Memory B cell (primary cell): ENCODE measurements around the gene FOLR2.

ENCODE experiments used
- ATAC-seq: fragments of 150-1000 bp; cut with Tn5 transposase; 2 replicates; pipeline ENCODE4 v1.10.0; 2021; ENCODE audit warnings: low read depth, mild to moderate bottlenecking, moderate library complexity
- DNase-seq, 2 donors: peaks; one replicate each; pipeline ENCODE4 v3.0.0; 2022; ENCODE audit warnings: low spot score in 2 of 2
- H3K27ac Mint-ChIP-seq: one replicate; pipeline ENCODE4 v1.8.0; 2022; ENCODE audit warnings: mild to moderate bottlenecking, moderate library complexity, mixed read lengths
- H3K27me3 Mint-ChIP-seq: one replicate; pipeline ENCODE4 v1.8.0; 2022; ENCODE audit warnings: mixed read lengths
- H3K36me3 Mint-ChIP-seq: one replicate; pipeline ENCODE4 v1.8.0; 2022; ENCODE audit warnings: mild to moderate bottlenecking, mixed read lengths
- H3K4me1 Mint-ChIP-seq: one replicate; pipeline ENCODE4 v1.8.0; 2022; ENCODE audit warnings: mixed read lengths
- H3K4me3 Mint-ChIP-seq: one replicate; pipeline ENCODE4 v1.8.0; 2022; ENCODE audit warnings: mild to moderate bottlenecking, moderate library complexity, mixed read lengths
- H3K9me3 Mint-ChIP-seq: one replicate; pipeline ENCODE4 v1.8.0; 2022; ENCODE audit warnings: mixed read lengths

FOLR2 gene

GRCh38 chr11:72222106-72222891 lies 5.7 kb downstream of the FOLR2 start:
- Mint-ChIP-seq H3K4me1 (peaks cover 45% of the 10 kb centered on the region), H3K27ac (peak overlapping the region; percentile 91), H3K27me3 (no peaks in the 10 kb centered on the region), H3K9me3 (no peaks in the 10 kb centered on the region), H3K4me3 (peak overlapping the region; percentile 93), H3K36me3 (no peaks in the 10 kb centered on the region)
- peak in 1 of 2 donors; percentile 6 for DNase-seq
- ATAC-seq: no peak

DNA sequence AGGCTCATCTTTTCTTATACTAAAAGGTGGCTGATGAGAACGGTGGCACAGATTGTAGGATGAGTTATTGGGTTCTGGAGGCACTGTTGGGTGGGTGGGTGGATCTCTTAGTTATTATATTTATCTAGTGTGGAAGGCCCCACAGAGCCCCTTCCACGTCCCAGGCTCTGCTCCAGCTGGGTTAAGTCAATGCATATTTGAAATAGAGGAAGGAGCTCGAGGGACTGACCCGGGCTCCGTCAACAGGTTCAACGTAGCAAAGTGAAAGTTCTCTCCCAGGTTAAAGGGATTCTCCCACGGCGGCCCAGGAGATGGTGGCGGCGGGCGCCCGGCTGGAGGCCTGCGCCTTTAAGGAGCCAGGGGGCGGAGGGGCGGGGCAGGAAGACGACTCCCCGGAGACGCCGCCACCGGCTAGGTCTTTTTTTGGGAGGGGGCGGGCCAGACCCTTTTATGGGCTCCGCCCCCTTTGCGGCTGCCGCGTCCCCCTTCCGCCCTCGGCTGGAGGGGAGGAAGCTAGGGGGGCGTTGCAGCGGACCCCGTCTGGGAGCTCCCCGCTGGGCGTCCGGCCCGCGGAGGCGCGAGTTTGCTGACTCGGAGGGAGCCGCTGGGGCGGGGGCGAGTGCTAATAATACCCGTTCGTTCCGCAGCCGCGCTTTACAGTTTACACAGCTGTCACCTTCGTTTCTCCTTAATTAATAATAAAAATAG lies 6.5 kb downstream of the FOLR2 start:
- peaks cover 38% of the 10 kb centered on the region for H3K4me1 Mint-ChIP-seq
- no peaks in the 10 kb centered on the region for H3K9me3 Mint-ChIP-seq
- no peaks in the 10 kb centered on the region for H3K27me3 Mint-ChIP-seq
- peak overlapping the region; percentile 91 for H3K27ac Mint-ChIP-seq
- DNase-seq (peak; percentile 81 to 89), ATAC-seq (peak; percentile 67)
- peak overlapping the region; percentile 93 for H3K4me3 Mint-ChIP-seq
- no peaks in the 10 kb centered on the region for H3K36me3 Mint-ChIP-seq

GRCh38 chr11:72223615-72224563 lies 7.3 kb downstream of the FOLR2 start:
- Mint-ChIP-seq H3K36me3 (peaks cover 3% of the 10 kb centered on the region), H3K27ac (peak overlapping the region; percentile 89), H3K27me3 (no peaks in the 10 kb centered on the region), H3K4me3 (peak overlapping the region; percentile 93), H3K9me3 (no peaks in the 10 kb centered on the region), H3K4me1 (peaks cover 30% of the 10 kb centered on the region)
- ATAC-seq: peak; percentile 49
- DNase-seq: peak in 1 of 2 donors; percentile 52

DNA sequence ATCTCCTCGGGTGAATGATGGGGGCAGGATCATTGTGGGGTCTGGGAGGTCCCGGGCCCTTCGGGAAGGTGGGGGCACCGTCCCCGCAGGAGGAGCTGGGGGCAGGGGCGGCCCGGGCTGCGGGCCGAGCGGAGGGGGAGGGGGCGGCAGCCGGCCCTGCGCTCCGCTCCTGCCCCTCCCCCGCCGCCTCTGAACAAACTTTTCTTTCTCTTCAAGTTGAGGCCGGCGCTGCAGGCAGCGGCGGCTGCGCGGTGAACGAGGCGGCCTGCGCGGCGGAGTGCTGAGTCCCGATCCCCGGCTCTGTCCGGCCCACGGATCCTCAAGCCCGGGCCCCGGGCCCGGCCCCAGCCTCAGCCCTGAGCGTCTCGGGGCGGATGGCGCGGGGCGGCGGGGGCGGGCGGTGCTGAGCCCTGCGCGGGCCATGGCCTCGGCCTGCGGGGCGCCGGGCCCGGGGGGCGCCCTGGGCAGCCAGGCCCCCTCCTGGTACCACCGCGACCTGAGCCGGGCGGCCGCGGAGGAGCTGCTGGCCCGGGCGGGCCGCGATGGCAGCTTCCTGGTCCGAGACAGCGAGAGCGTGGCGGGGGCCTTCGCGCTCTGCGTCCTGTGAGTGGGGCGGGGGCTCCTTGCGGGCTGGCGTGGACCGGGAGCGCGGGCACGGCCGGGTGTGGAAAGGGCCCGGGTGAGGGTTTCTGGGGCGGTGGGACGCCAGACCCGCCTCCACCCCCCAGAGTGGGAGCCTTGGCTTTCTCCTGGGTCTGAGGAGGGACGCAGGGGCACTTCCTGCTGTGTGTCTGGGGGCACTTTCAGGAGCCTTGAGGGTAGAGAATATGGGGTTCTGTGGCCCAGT lies 8.2 kb downstream of the FOLR2 start, which contains the start of gene INPPL1:
Gene INPPL1 (plus strand): TSS at position 204 of the 847 bp plus-strand sequence. CDS start 218 bp downstream, at position 422.
- H3K4me3 Mint-ChIP-seq: peak within 1 kb of the TSS; percentile 93
- ATAC-seq: peak; percentile 3
- no peaks in the 10 kb centered on the region for H3K9me3 Mint-ChIP-seq
- peaks cover 33% of the 10 kb centered on the region for H3K4me1 Mint-ChIP-seq
- DNase-seq: peak in 1 of 2 donors; percentile 44
- peaks cover 9% of the 10 kb centered on the region for H3K36me3 Mint-ChIP-seq
- no peaks in the 10 kb centered on the region for H3K27me3 Mint-ChIP-seq
- peak within 1 kb of the TSS; percentile 89 for H3K27ac Mint-ChIP-seq

GRCh38 chr11:72225411-72225951 lies 8.9 kb downstream of the FOLR2 start:
- Mint-ChIP-seq H3K4me3 (peak overlapping the region; percentile 84), H3K9me3 (no peaks in the 10 kb centered on the region), H3K4me1 (peaks cover 29% of the 10 kb centered on the region), H3K27me3 (no peaks in the 10 kb centered on the region), H3K27ac (peak overlapping the region; percentile 76), H3K36me3 (peaks cover 10% of the 10 kb centered on the region)
- ATAC-seq (peak; percentile 8), DNase-seq (peak in 1 of 2 donors; percentile 26)

- Mint-ChIP-seq H3K9me3 (no peaks in the 10 kb centered on the region), H3K4me3 (no peak overlapping the region), H3K4me1 (peaks cover 21% of the 10 kb centered on the region), H3K27me3 (no peaks in the 10 kb centered on the region), H3K36me3 (peaks cover 13% of the 10 kb centered on the region), H3K27ac (no peak overlapping the region)
- ATAC-seq: no peak
- no peak for DNase-seq
Observed at GRCh38 chr11:72226701-72227100, 10.1 kb downstream of the FOLR2 start.

DNA sequence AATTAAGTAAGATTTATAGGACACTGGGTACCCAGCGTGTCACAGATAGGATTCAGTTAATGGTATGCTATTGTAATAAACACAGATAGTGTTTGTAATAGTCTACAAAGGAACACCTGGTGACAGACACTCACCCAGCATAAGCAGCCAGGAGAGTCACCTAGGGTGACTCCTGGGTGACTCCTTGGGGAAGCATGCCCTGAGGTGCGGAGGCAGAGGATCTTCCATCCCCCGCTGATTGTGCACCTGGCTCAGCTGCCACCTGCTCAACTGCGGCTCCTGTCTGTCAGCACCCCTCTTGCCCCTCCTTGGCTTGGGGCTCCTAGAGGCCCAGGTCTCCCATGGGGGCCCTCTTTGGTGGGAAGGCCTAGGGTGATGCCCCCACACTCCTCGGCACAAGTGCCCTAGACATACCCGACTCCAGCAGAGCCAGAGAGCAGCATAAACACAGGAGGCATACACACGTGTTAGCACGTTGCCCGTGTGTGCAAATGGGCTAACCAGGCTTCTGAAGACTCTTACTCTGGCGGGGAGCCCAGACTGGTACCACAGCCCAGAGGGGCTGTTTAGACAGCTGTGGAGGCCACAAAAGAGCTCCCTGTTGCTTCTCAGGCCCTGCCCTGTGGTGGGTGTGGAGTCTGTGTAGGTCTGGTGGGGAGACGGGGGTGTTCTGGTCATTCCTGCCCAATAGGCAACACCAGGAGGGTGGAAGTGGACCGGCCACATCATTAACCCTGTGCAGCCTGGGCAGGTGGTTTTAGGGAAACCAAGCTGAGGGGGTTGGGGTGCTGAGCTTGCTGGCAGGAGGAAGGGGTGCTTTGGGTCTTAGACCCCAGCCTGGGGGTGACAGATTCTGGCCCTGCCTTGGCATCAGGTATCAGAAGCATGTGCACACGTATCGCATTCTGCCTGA lies 11.0 kb downstream of the FOLR2 start:
- Mint-ChIP-seq H3K36me3 (peaks cover 16% of the 10 kb centered on the region), H3K4me1 (peaks cover 15% of the 10 kb centered on the region), H3K27ac (no peak overlapping the region), H3K27me3 (no peaks in the 10 kb centered on the region), H3K4me3 (no peak overlapping the region), H3K9me3 (no peaks in the 10 kb centered on the region)
- DNase-seq (no peak), ATAC-seq (no peak)

DNA sequence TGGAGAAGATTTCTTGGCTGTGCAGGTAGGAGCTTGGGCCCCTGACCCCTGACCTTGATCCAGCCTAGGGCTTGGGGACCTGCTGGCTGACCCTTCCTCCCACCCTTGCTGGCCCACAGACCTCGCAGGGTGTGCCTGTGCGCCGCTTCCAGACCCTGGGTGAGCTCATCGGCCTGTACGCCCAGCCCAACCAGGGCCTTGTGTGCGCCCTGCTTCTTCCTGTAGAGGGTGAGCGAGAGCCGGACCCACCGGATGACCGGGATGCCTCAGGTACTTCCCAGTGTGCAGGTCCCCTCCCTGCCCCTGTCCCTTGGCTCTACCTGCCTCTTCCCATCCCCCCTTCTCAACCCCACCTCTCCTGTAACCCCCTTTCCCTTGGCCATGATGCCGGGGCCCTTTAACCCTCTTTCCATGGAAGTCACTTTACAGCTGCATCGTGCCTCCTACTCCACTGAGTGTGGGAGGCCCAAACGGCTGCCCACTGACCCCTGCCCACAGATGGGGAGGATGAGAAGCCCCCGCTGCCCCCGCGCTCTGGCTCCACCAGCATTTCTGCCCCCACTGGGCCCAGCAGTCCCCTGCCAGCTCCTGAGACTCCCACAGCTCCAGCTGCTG lies 11.7 kb downstream of the FOLR2 start:
- Mint-ChIP-seq H3K27me3 (no peaks in the 10 kb centered on the region), H3K27ac (no peak overlapping the region), H3K4me1 (peaks cover 14% of the 10 kb centered on the region), H3K9me3 (no peaks in the 10 kb centered on the region), H3K36me3 (peaks cover 16% of the 10 kb centered on the region), H3K4me3 (no peak overlapping the region)
- no peak for DNase-seq
- no peak for ATAC-seq

DNA sequence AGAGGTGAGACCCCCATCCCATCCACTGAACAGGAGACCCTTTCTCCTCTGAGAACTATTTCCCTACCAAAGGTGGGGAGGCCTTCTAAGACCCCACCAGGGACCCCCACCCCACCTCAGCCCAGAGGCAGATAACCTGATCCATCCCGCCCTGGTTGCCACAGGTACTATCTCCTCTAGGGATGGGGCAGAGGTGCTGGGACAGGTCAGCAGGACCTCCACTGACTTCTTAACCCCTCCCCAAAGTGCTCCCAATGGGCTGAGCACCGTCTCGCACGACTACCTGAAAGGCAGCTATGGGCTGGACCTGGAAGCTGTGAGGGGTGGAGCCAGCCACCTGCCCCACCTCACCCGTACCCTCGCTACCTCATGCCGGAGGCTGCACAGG lies 12.2 kb downstream of the FOLR2 start:
- ATAC-seq (no peak), DNase-seq (no peak)
- H3K4me3 Mint-ChIP-seq: no peak overlapping the region
- no peaks in the 10 kb centered on the region for H3K27me3 Mint-ChIP-seq
- H3K4me1 Mint-ChIP-seq: peaks cover 18% of the 10 kb centered on the region
- H3K36me3 Mint-ChIP-seq: peaks cover 16% of the 10 kb centered on the region
- no peak overlapping the region for H3K27ac Mint-ChIP-seq
- H3K9me3 Mint-ChIP-seq: no peaks in the 10 kb centered on the region

DNA sequence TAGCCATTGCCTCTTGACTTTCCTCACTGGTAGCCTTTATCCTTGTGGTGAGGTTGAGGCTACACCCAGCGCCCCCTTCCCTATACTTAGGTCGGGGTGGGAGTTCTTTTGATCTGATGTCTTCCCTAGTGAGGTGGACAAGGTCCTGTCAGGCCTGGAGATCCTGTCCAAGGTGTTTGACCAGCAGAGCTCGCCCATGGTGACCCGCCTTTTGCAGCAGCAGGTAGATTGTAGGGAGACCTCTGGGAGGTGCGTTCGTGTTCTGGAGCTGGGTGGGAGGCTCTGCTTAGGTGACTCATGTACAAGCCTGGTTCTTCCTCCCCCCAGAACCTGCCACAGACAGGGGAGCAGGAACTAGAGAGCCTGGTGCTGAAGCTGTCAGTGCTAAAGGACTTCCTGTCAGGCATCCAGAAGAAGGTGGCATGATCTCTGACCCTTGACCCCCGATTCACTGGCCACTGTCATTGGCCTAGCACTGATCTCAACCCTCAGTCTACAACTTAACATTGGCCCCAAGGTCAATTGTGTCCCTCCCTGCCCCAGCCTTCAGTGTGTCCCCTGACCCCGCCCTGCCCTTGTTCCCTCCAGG lies 12.8 kb downstream of the FOLR2 start:
- no peak for ATAC-seq
- Mint-ChIP-seq H3K9me3 (no peaks in the 10 kb centered on the region), H3K36me3 (peaks cover 20% of the 10 kb centered on the region), H3K27me3 (no peaks in the 10 kb centered on the region), H3K4me1 (peaks cover 21% of the 10 kb centered on the region), H3K27ac (no peak overlapping the region), H3K4me3 (no peak overlapping the region)
- DNase-seq: no peak

DNA sequence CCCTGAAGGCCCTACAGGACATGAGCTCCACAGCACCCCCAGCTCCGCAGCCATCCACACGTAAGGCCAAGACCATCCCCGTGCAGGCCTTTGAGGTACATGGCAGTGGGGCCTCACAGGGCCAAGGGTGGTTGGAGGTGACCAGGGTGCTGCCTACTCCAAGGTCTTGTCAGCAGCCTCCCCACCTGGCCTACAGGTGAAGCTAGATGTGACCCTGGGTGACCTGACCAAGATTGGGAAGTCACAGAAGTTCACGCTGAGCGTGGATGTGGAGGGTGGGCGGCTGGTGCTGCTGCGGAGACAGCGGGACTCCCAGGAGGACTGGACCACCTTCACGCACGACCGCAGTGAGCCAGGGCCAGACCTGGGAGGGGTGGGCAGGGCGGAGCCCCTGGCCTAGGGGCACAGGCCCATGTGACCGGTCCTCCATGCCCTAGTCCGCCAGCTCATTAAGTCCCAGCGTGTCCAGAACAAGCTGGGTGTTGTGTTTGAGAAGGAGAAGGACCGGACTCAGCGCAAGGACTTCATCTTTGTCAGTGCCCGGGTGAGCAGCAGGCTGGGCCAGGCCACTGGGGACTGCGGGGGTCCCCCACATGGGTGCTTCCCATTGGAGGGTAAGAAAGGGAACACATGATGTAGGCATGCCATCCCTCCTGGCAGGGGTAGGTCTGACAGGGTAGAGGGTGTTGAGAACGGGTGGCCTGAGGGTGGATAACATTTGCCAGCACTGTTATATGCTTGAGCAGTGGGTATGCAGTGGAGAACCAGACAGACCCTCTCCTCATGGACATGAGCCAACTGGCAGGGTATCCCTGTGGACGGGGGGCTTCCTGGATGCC lies 13.6 kb downstream of the FOLR2 start:
- Mint-ChIP-seq H3K27ac (no peak overlapping the region), H3K4me1 (peaks cover 23% of the 10 kb centered on the region), H3K36me3 (peaks cover 24% of the 10 kb centered on the region), H3K4me3 (no peak overlapping the region), H3K27me3 (no peaks in the 10 kb centered on the region), H3K9me3 (no peaks in the 10 kb centered on the region)
- ATAC-seq: no peak
- DNase-seq: no peak
